GM18907 (cell line): ENCODE results near the gene ARHGAP28.
"Not testable (repeated sequence)": the region's sequence is repeated elsewhere in the genome, so short reads cannot be mapped to it uniquely, and the experiment has no call there.

ENCODE experiments used
- ATAC-seq: cut with Tn5 transposase; IDR thresholded peaks from one replicate; pipeline ENCODE4 v1.9.1; 2021; ENCODE audit warnings: mild to moderate bottlenecking, moderate library complexity; ENCODE audit not compliant: unreplicated experiment

Gene ARHGAP28

GRCh38 chr18:6920099-6920955, 190.8 kb downstream of the ARHGAP28 start:
- ATAC-seq: no peak

- ATAC-seq: no peak
These were observed 192.1 kb downstream of the ARHGAP28 start for GRCh38 chr18:6921571-6921970.

- ATAC-seq: no peak
These were observed 193.7 kb downstream of the ARHGAP28 start for GRCh38 chr18:6923220-6923619.

DNA sequence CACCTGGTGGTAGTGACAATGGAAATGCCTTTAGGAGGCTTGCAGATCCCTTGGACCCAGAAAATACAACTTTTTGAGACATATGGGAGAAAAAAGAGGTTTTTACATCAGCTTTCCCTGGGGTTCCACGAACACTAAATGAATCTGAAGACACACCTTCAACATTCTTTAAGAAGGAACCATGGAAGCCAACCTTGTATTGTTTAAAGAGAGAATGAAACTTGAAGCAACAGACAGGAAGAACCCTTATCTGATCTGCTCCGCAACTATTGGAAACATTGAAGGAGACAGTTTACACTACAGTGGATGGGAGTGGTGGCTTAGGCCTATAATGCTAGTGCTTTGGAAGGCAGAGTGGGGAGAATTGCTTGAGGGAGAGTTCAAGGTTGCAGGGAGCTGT, 197.6 kb downstream of the ARHGAP28 start:
- ATAC-seq: no peak

- ATAC-seq: no peak
These were observed 198.8 kb downstream of the ARHGAP28 start for GRCh38 chr18:6928359-6928758.

- no peak for ATAC-seq
These were observed 200.0 kb downstream of the ARHGAP28 start for GRCh38 chr18:6929370-6930102.

DNA sequence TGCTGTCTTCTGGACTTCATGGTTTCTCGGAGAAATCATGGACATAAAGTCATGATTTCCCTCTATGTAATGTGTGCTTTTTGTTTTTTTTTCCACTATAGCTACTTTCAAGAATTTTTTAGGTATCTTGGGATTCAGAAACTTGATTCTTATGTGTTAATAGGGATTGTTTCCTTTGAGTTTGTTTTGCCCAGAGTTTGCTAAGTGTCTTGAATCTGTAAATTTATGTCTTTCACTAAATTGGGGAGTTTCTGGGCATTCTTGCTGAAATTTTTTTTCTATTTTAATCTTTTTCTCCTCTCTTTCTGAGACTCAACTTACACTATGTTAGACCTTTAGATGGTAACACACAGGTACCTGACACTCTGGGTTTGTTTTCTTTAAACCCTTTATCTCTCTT, 205.3 kb downstream of the ARHGAP28 start:
- no peak for ATAC-seq

DNA sequence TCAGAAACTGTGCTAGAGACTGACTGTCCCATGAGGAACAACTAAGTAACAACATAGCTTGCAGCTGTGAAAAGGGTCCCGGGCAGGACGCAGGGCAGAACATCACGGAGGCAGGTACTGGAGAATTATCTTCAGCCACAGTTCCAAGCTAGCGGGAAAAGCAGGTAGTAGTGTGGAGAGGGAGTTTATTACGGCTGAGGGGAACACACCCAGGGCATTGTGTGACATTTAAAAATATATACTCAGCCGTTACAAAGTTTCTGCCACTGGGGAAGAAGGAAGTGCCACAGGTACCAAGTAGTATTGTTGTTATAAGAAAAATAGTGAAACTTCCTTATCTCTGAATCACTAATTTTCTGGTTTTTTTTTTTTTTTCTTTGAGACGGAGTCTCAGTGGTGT, 208.5 kb downstream of the ARHGAP28 start:
- no peak for ATAC-seq

DNA sequence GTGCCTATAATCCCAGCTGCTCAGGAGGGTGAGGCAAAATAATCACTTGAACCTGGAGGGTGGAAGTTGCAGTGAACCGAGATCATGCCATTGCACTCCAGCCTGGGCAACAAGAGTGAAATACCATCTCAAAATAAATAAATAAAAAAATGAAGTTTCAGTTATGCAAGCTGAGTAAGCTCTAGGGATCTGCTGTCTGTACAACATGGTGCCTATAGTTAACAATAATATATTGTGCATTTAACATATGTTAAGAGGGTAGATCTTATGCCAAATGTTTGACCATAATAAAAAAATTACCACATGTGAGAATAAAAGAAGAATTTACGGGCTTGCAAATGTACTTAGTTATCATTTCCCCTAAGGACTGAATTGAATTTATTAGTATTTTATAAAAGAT, 208.9 kb downstream of the ARHGAP28 start:
- ATAC-seq: not testable (repeated sequence)

- ATAC-seq: no peak
These were observed 210.5 kb downstream of the ARHGAP28 start for GRCh38 chr18:6939972-6940371.

- no peak for ATAC-seq
These were observed 210.9 kb downstream of the ARHGAP28 start for GRCh38 chr18:6940451-6940850.

- ATAC-seq: no peak
These were observed 212.5 kb downstream of the ARHGAP28 start for GRCh38 chr18:6941996-6942395.

- ATAC-seq: no peak
These were observed 213.2 kb downstream of the ARHGAP28 start for GRCh38 chr18:6942742-6943141.

DNA sequence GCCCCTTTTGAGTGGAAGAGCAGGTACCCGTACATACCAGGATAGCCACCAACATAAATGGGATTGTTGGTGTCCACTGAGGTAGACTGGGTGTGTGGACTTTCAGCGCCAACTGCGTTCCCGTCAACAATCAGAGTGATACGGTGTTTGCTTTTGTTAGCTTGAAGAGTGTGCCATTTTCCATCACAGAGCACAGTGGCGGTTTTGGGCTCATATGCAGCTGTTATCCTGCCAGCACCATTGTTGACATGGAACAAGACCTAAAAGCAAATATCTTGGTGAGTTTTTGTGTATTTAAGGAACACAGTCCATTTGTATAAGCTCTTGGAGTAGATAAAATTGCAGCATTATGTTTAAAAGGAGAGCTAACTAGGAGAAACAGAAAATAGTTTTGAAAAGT, 213.6 kb downstream of the ARHGAP28 start:
- no peak for ATAC-seq

GRCh38 chr18:6947338-6948030, 218.0 kb downstream of the ARHGAP28 start:
- ATAC-seq: no peak

DNA sequence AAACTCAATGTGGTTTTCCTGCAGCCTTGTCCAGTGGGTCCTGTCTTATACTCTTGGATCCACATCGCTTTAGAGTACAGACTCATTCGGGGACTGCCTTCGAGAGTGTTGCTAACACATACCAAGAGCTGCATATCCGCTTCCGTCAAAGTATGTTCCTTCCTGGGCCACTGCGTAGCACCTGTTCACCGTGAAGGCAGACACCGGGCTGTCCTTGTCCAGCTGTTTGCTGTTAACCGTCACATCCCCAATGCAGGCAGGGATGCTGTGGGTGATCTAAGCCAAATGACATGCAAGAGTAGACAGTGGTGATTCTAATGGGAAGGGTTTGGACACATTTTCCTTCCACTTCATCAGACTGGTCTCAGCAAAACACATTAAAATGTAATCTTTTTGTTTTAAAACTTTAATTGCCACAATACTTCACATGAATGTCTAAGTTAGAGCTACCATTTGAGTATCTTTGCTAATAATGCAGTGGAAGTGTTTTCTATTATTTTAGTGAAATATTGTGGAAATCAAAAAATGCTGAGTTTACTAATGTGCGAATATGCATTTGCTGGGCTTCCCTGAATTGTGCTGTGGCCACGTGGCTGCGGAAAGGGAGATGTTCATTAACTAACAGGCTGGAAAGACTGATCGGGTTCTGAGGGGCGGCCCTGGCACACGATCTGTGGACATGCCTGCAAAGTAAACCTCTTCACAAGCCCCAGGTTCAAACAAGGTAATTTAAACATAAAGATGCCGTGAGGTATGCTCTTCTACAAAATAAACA, 219.0 kb downstream of the ARHGAP28 start:
- no peak for ATAC-seq

DNA sequence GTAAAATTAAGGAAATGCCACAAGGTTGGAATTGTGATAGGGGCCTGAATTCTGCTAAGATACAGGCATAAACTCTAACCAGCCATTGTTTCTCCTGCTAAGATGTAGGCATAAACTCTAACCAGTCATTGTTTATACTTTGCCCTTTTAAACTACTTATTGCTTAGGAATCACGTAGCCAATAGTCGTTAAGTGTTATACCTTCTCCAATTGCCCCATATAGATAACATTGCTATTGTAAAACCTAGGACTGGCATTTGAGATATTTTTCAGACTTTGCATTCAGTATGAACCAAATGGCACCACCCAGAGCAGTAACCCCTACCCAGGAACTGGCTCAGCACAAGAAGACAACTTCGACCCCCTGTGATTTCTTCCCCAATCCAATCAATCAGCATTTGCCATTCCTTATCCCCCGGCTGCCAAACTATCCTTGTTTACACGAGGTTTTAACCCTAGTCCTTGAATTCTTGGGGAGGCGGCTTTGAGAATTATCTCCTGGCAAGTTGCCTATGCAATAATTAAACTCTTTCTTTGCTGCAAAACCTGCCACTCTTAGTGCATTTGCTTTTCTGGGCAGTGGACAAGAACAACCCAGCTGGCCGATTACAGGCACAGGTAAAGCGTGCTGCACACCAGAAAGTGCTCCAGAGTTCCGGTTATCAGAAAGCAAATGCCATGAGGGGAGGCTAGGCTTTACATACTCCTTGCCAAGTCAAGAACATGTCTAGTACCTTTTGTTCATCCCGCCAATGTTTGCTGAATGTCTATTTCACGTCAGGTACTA, 220.5 kb downstream of the ARHGAP28 start:
- ATAC-seq: no peak

DNA sequence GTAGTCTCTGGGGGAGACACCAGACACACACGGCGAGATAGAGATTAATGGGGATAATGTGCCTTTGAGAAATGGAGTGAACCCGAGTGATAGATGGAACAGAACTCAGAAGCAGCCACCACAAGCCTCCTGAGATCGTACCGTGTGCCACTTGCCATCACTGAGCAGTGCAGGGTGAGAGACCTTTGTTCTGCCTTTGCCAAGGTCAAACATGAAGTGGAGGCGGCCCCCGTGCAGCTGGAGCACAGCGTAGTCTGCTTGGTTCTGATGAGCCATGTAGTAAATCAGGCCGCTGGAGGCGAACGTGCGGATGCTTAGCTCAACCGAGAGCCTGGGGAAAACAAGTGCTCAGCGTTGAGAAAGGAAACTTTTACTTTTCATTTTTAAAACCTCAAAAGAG, 221.1 kb downstream of the ARHGAP28 start:
- no peak for ATAC-seq

GRCh38 chr18:6951336-6952090, 222.0 kb downstream of the ARHGAP28 start:
- no peak for ATAC-seq
